Kidney epithelial cell (primary cell): ENCODE measurements around the gene PRPS1. TPM values are rescaled to one million over a fixed set of nuclear protein-coding genes. Genes with fewer than 3 reads are reported as not detected.

Source experiments
- DNase-seq: peaks from one replicate; pipeline ENCODE4 v3.0.0-alpha.2; 2010; ENCODE audit warnings: low read depth
- H3K27me3 ChIP-seq: 2 replicates; pipeline ENCODE4 v1.6.0; 2011; ENCODE audit warnings: low read length; ENCODE audit not compliant: control insufficient read depth, insufficient read depth
- H3K36me3 ChIP-seq: 2 replicates; pipeline ENCODE4 v1.5.1; 2011; ENCODE audit warnings: low read length; ENCODE audit not compliant: control insufficient read depth, insufficient read depth
- H3K4me3 ChIP-seq: 2 replicates; pipeline ENCODE4 v1.5.1; 2011; ENCODE audit warnings: low read depth, mild to moderate bottlenecking, control low read depth, low read length
- CTCF ChIP-seq: IDR thresholded peaks from 2 replicates; pipeline ENCODE4 v1.5.1; 2011; ENCODE audit warnings: mild to moderate bottlenecking, moderate library complexity, low read length, control low read depth, inconsistent platforms; ENCODE audit not compliant: insufficient read depth, poor library complexity, severe bottlenecking
- total RNA-seq: library from RNA; depleted of rRNA; stranded (reverse); fragments of >200 nt; gene quantifications from 2 replicates; pipeline ENCODE4 v1.2.3, GENCODE V29; 2015

PRPS1 gene
- total RNA-seq, 1 donor from 2014 or later: 22.4 TPM

GRCh38 chrX:107658660-107659059 lies 30.4 kb downstream of the PRPS1 start:
- Histone ChIP-seq H3K36me3 (no peaks in the 10 kb centered on the region), H3K4me3 (no peak overlapping the region), H3K27me3 (no peaks in the 10 kb centered on the region)
- no peak for TF ChIP-seq CTCF
- DNase-seq: no peak

GRCh38 chrX:107659286-107659685 lies 31.0 kb downstream of the PRPS1 start:
- Histone ChIP-seq H3K27me3 (no peaks in the 10 kb centered on the region), H3K4me3 (no peak overlapping the region), H3K36me3 (no peaks in the 10 kb centered on the region)
- no peak for TF ChIP-seq CTCF
- no peak for DNase-seq

- DNase-seq: no peak
- Histone ChIP-seq H3K36me3 (no peaks in the 10 kb centered on the region), H3K4me3 (no peak overlapping the region), H3K27me3 (no peaks in the 10 kb centered on the region)
- TF ChIP-seq CTCF: peak; percentile 68
Observed at GRCh38 chrX:107659768-107660167, 31.5 kb downstream of the PRPS1 start.

GRCh38 chrX:107662145-107662544 lies 33.8 kb downstream of the PRPS1 start:
- Histone ChIP-seq H3K27me3 (peaks cover under 1% of the 10 kb centered on the region), H3K36me3 (no peaks in the 10 kb centered on the region), H3K4me3 (no peak overlapping the region)
- DNase-seq: no peak
- no peak for TF ChIP-seq CTCF

- Histone ChIP-seq H3K4me3 (no peak overlapping the region), H3K36me3 (no peaks in the 10 kb centered on the region), H3K27me3 (peaks cover 2% of the 10 kb centered on the region)
- no peak for DNase-seq
- no peak for TF ChIP-seq CTCF
Observed at GRCh38 chrX:107662824-107663223, 34.5 kb downstream of the PRPS1 start.

GRCh38 chrX:107666931-107667330 lies 38.6 kb downstream of the PRPS1 start:
- peaks cover 2% of the 10 kb centered on the region for H3K27me3 ChIP-seq
- H3K36me3 ChIP-seq: no peaks in the 10 kb centered on the region
- no peak for TF ChIP-seq CTCF
- DNase-seq: no peak
- no peak overlapping the region for H3K4me3 ChIP-seq
